ENCODE results near the gene QPCTL. TPM values are rescaled to one million over a fixed set of nuclear protein-coding genes. Genes with fewer than 3 reads are reported as not detected.
"Not testable (repeated sequence)": the region's sequence is repeated elsewhere in the genome, so short reads cannot be mapped to it uniquely, and the experiment has no call there.

The QPCTL gene
- total RNA-seq, 2 donors from 2014 or later, result 20.8 to 29.8 TPM

DNA sequence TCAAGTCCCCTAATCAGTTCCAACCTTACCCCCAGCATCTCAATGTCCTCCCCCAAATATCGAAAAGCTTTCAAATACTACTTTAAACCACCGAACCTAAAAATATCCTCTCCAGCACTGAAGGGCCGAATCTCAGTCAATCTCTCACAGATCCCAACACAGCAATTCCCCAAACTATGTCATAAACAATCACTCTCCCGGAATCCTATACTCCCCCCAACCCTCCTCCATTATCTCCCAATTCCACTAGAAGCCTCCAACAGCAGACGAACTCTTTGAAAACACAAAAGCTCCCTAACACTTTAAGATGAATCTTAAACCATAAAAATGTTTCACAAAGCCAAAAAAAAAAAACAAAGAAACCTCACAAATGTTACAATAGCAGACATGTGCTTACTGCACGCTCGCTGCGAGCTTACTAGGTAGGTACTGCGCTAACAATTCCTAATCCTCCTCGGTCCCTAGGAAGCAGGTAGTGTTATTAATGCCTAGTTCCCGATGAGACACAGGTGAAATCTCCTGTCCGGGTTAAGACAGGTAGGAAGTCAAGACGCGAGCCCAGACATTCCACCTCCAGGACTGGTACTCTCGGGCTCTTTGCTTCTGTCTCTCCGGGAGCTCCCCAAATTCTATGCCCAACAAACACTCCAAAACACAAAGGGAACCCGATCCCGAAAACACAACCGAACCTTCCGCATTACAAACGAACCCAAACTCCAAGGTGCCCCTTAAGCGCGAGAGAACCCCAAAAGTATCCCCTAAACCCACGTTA, 24.1 kb downstream of the QPCTL start:
- DNase-seq (peak in 1 of 2 donors; percentile 23), ATAC-seq (replicated peaks in 1 of 2) (no peak)
- Mint-ChIP-seq H3K27me3 (ENCODE audit: low read depth) (no peaks in the 10 kb centered on the region), H3K27ac (peak overlapping the region; percentile 92), H3K4me1 (ENCODE audit: low read depth) (peaks cover 30% of the 10 kb centered on the region), H3K36me3 (ENCODE audit: insufficient read depth in 2 of 2) (peaks cover 4 to 13% of the 10 kb centered on the region in 2 donors), H3K9me3 (no peaks in the 10 kb centered on the region), H3K4me3 (peak overlapping the region; percentile 98 to 99)

DNA sequence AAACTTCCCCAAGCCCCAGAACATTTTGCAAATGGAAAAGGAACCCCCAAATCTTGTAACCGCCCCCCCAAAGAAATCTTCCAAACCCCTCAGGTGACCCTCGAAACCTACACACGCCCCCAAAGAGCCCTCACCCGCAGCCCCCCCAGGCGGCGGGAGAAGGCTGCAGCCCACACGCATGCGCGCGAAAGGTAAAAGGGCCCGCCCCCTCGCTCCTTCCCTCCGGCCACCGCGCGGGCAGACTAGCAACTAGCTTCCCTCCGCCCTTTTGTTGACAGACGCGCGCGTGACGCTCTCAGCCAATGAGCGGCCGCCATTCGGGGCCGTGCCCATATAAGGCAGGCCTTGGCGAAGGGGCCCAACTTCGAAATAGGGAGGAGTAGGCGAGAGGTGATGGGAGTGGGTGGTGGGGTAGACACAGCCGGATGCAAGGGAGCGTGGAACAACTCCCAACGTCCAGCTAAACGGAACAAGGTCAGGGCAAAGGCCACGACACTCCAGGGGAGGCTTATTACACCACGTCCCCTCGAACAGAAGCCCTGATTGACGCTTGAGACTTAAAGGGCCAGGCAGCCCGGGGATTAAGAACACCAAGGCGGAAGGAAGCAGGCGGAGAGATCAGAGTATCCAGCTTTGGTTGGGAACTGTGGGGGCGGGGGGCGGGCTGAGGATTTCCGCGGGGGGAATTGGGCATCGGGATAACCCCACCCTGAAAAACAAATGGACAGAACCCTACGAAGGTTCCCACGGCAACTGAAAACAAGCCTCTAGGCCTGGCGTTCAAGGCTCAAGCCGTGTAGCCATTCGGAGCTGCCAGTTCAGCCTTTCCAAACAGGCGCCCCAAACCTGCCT, 24.9 kb downstream of the QPCTL start:
- Mint-ChIP-seq H3K27ac (peak overlapping the region; percentile 92), H3K9me3 (no peaks in the 10 kb centered on the region), H3K4me3 (peak overlapping the region; percentile 98 to 99), H3K36me3 (ENCODE audit: insufficient read depth in 2 of 2) (peaks cover 4 to 18% of the 10 kb centered on the region in 2 donors), H3K4me1 (ENCODE audit: low read depth) (peaks cover 30% of the 10 kb centered on the region), H3K27me3 (ENCODE audit: low read depth) (no peaks in the 10 kb centered on the region)
- peak; percentile 98 for ATAC-seq (replicated peaks in 1 of 2)
- peak; percentile 98 to 99 for DNase-seq

- DNase-seq (peak in 1 of 2 donors; percentile 17), ATAC-seq (replicated peaks in 1 of 2) (no peak)
- Mint-ChIP-seq H3K36me3 (ENCODE audit: insufficient read depth in 2 of 2) (peaks cover 4 to 18% of the 10 kb centered on the region in 2 donors), H3K4me1 (ENCODE audit: low read depth) (peaks cover 34% of the 10 kb centered on the region), H3K27me3 (ENCODE audit: low read depth) (no peaks in the 10 kb centered on the region), H3K9me3 (no peaks in the 10 kb centered on the region), H3K27ac (peak overlapping the region; percentile 82), H3K4me3 (peak overlapping the region; percentile 98 to 99)
Observed at GRCh38 chr19:45717983-45718650, 25.7 kb downstream of the QPCTL start.

GRCh38 chr19:45720065-45720464, 27.6 kb downstream of the QPCTL start:
- not testable (repeated sequence) for H3K4me3 Mint-ChIP-seq; H3K27me3 Mint-ChIP-seq (ENCODE audit: low read depth); ATAC-seq (replicated peaks in 1 of 2); DNase-seq; H3K9me3 Mint-ChIP-seq
- peaks cover 4 to 18% of the 10 kb centered on the region in 2 donors for H3K36me3 Mint-ChIP-seq (ENCODE audit: insufficient read depth in 2 of 2)
- peaks cover 41% of the 10 kb centered on the region for H3K4me1 Mint-ChIP-seq (ENCODE audit: low read depth)
- H3K27ac Mint-ChIP-seq, result peak overlapping the region; percentile 72

GRCh38 chr19:45728683-45729082, 36.2 kb downstream of the QPCTL start:
- H3K27me3 Mint-ChIP-seq (ENCODE audit: low read depth); DNase-seq; H3K9me3 Mint-ChIP-seq; ATAC-seq (replicated peaks in 1 of 2); H3K36me3 Mint-ChIP-seq (ENCODE audit: insufficient read depth in 2 of 2): not testable (repeated sequence)
- Mint-ChIP-seq H3K4me3 (peak overlapping the region in 1 of 2 donors; percentile 62), H3K4me1 (ENCODE audit: low read depth) (peaks cover 42% of the 10 kb centered on the region), H3K27ac (peak overlapping the region; percentile 40)

- H3K27me3 Mint-ChIP-seq (ENCODE audit: low read depth), result no peaks in the 10 kb centered on the region
- no peaks in the 10 kb centered on the region for H3K9me3 Mint-ChIP-seq
- H3K4me3 Mint-ChIP-seq, result peak overlapping the region; percentile 93 to 96
- peaks cover 36% of the 10 kb centered on the region for H3K4me1 Mint-ChIP-seq (ENCODE audit: low read depth)
- H3K27ac Mint-ChIP-seq, result peak overlapping the region; percentile 71
- no peak for DNase-seq
- H3K36me3 Mint-ChIP-seq (ENCODE audit: insufficient read depth in 2 of 2), result peaks cover 1 to 2% of the 10 kb centered on the region in 2 donors
- ATAC-seq (replicated peaks in 1 of 2), result no peak
Observed at GRCh38 chr19:45729800-45730290, 37.4 kb downstream of the QPCTL start.

GRCh38 chr19:45730368-45731288, 38.2 kb downstream of the QPCTL start, which contains the start of gene FBXO46:
TSS of gene FBXO46 (minus strand) at chr19:45730896. CDS start at chr19:45713495, 17,401 bp downstream.
- Mint-ChIP-seq H3K4me3 (peak within 1 kb of the TSS; percentile 93 to 96), H3K27me3 (ENCODE audit: low read depth) (no peaks in the 10 kb centered on the region), H3K27ac (peak within 1 kb of the TSS; percentile 71), H3K9me3 (no peaks in the 10 kb centered on the region), H3K36me3 (ENCODE audit: insufficient read depth in 2 of 2) (peaks cover 1 to 2% of the 10 kb centered on the region in 2 donors), H3K4me1 (ENCODE audit: low read depth) (peaks cover 36% of the 10 kb centered on the region)
- peak; percentile 99 to 100 for ATAC-seq (replicated peaks in 1 of 2)
- peak; percentile 93 to 96 for DNase-seq

- Mint-ChIP-seq H3K36me3 (ENCODE audit: insufficient read depth in 2 of 2) (peaks cover 1 to 2% of the 10 kb centered on the region in 2 donors), H3K4me1 (ENCODE audit: low read depth) (peaks cover 21% of the 10 kb centered on the region), H3K4me3 (no peak within 1 kb of the TSS), H3K27me3 (ENCODE audit: low read depth) (no peaks in the 10 kb centered on the region), H3K27ac (peak within 1 kb of the TSS; percentile 22), H3K9me3 (no peaks in the 10 kb centered on the region)
- ATAC-seq (replicated peaks in 1 of 2) (no peak), DNase-seq (no peak)
Observed at GRCh38 chr19:45733160-45733810, 40.8 kb downstream of the QPCTL start, which contains the start of gene MEIOSIN. TSS of gene MEIOSIN (plus strand) at chr19:45733439. CDS start at chr19:45735377, 1,938 bp downstream.

- no peak overlapping the region for H3K27ac Mint-ChIP-seq
- no peaks in the 10 kb centered on the region for H3K27me3 Mint-ChIP-seq (ENCODE audit: low read depth)
- ATAC-seq (replicated peaks in 1 of 2), result no peak
- no peaks in the 10 kb centered on the region for H3K36me3 Mint-ChIP-seq (ENCODE audit: insufficient read depth in 2 of 2)
- H3K9me3 Mint-ChIP-seq, result no peaks in the 10 kb centered on the region
- DNase-seq, result no peak
- H3K4me1 Mint-ChIP-seq (ENCODE audit: low read depth), result no peaks in the 10 kb centered on the region
- H3K4me3 Mint-ChIP-seq, result no peak overlapping the region
Observed at GRCh38 chr19:45739498-45740439, 47.3 kb downstream of the QPCTL start.

- Mint-ChIP-seq H3K36me3 (ENCODE audit: insufficient read depth in 2 of 2) (no peaks in the 10 kb centered on the region), H3K27ac (no peak overlapping the region), H3K4me1 (ENCODE audit: low read depth) (no peaks in the 10 kb centered on the region), H3K4me3 (no peak overlapping the region), H3K27me3 (ENCODE audit: low read depth) (peaks cover 8% of the 10 kb centered on the region), H3K9me3 (no peaks in the 10 kb centered on the region)
- ATAC-seq (replicated peaks in 1 of 2) (no peak), DNase-seq (no peak)
Observed at GRCh38 chr19:45742969-45743368, 50.5 kb downstream of the QPCTL start.

GRCh38 chr19:45745606-45746005, 53.1 kb downstream of the QPCTL start:
- Mint-ChIP-seq H3K4me3 (no peak overlapping the region), H3K9me3 (no peaks in the 10 kb centered on the region), H3K4me1 (ENCODE audit: low read depth) (no peaks in the 10 kb centered on the region), H3K36me3 (ENCODE audit: insufficient read depth in 2 of 2) (no peaks in the 10 kb centered on the region), H3K27me3 (ENCODE audit: low read depth) (peaks cover 8% of the 10 kb centered on the region), H3K27ac (no peak overlapping the region)
- DNase-seq (no peak), ATAC-seq (replicated peaks in 1 of 2) (no peak)

Data from activated T-cell treated with anti-CD3 and anti-CD28 coated beads, Interleukin-2, amount 50 U/mL, for 72 hours (primary cell).